ENCODE measurements around the gene TCOF1.

Gene TCOF1

GRCh38 chr5:150446583-150446982 lies 89.1 kb downstream of the TCOF1 start:
- H3K56ac ChIP-seq (ENCODE audit: low read length): peak overlapping the region; percentile 39
- H3K36me3 ChIP-seq (ENCODE audit: control insufficient read depth, insufficient read depth, low read length): peaks cover 30% of the 10 kb centered on the region
- no peak overlapping the region for H3K23ac ChIP-seq (ENCODE audit: low read length)
- H3K4ac ChIP-seq (ENCODE audit: low read depth, low read length): no peak overlapping the region
- H3K79me1 ChIP-seq (ENCODE audit: low read length): peaks cover 26% of the 10 kb centered on the region
- H3K18ac ChIP-seq (ENCODE audit: low read length): no peak overlapping the region
- no peak overlapping the region for H2BK120ac ChIP-seq (ENCODE audit: low read depth, low read length)
- no peak overlapping the region for H3K4me2 ChIP-seq (ENCODE audit: low read length)
- no peak overlapping the region for H4K5ac ChIP-seq (ENCODE audit: low read length)
- DNase-seq: no peak
- no peak overlapping the region for H2BK15ac ChIP-seq (replicated peaks; ENCODE audit: low read depth)
- peaks cover 7% of the 10 kb centered on the region for H3K4me1 ChIP-seq (ENCODE audit: control insufficient read depth, low read depth, low read length)
- no peak overlapping the region for H3K27ac ChIP-seq (ENCODE audit: low read depth, low read length)
- H3K27me3 ChIP-seq (ENCODE audit: insufficient read depth, low read length, poor library complexity): no peaks in the 10 kb centered on the region
- H2AK5ac ChIP-seq (ENCODE audit: low read length): no peak overlapping the region
- no peak overlapping the region for H3K4me3 ChIP-seq (ENCODE audit: low read length)
- peak overlapping the region; percentile 53 for H3K9ac ChIP-seq (ENCODE audit: low read length)
- no CpG with 5 or more reads among the region's 6 CpGs for WGBS (ENCODE audit: extremely low coverage, insufficient coverage, low lambda C conversion rate)
- no peak overlapping the region for H4K8ac ChIP-seq (ENCODE audit: low read depth, low read length)
- no peak overlapping the region for H2BK5ac ChIP-seq (ENCODE audit: low read length)
- H3K79me2 ChIP-seq (ENCODE audit: control insufficient read depth, insufficient read depth, low read length): peaks cover 38% of the 10 kb centered on the region

- WGBS (ENCODE audit: extremely low coverage, insufficient coverage, low lambda C conversion rate): no CpG with 5 or more reads among the region's 6 CpGs
- Histone ChIP-seq H3K18ac (ENCODE audit: low read length) (no peak overlapping the region), H3K9ac (ENCODE audit: low read length) (peak overlapping the region; percentile 100), H3K79me1 (ENCODE audit: low read length) (peaks cover 26% of the 10 kb centered on the region), H2AK5ac (ENCODE audit: low read length) (no peak overlapping the region), H3K56ac (ENCODE audit: low read length) (peak overlapping the region; percentile 80), H3K27ac (ENCODE audit: low read depth, low read length) (no peak overlapping the region), H2BK5ac (ENCODE audit: low read length) (no peak overlapping the region), H3K4me1 (ENCODE audit: control insufficient read depth, low read depth, low read length) (peaks cover 5% of the 10 kb centered on the region), H3K27me3 (ENCODE audit: insufficient read depth, low read length, poor library complexity) (no peaks in the 10 kb centered on the region), H4K5ac (ENCODE audit: low read length) (no peak overlapping the region), H3K4me3 (ENCODE audit: low read length) (no peak overlapping the region), H2BK15ac (replicated peaks; ENCODE audit: low read depth) (no peak overlapping the region), H3K79me2 (ENCODE audit: control insufficient read depth, insufficient read depth, low read length) (peaks cover 38% of the 10 kb centered on the region), H3K36me3 (ENCODE audit: control insufficient read depth, insufficient read depth, low read length) (peaks cover 30% of the 10 kb centered on the region), H3K23ac (ENCODE audit: low read length) (no peak overlapping the region), H4K8ac (ENCODE audit: low read depth, low read length) (no peak overlapping the region), H2BK120ac (ENCODE audit: low read depth, low read length) (no peak overlapping the region), H3K4ac (ENCODE audit: low read depth, low read length) (no peak overlapping the region), H3K4me2 (ENCODE audit: low read length) (peak overlapping the region; percentile 1)
- no peak for DNase-seq
These were observed 89.7 kb downstream of the TCOF1 start for GRCh38 chr5:150447188-150447587.

GRCh38 chr5:150448334-150448733 lies 90.8 kb downstream of the TCOF1 start:
- Histone ChIP-seq H4K5ac (ENCODE audit: low read length) (no peak overlapping the region), H3K9ac (ENCODE audit: low read length) (peak overlapping the region; percentile 100), H4K8ac (ENCODE audit: low read depth, low read length) (no peak overlapping the region), H3K36me3 (ENCODE audit: control insufficient read depth, insufficient read depth, low read length) (peaks cover 30% of the 10 kb centered on the region), H3K56ac (ENCODE audit: low read length) (peak overlapping the region; percentile 100), H3K27ac (ENCODE audit: low read depth, low read length) (no peak overlapping the region), H3K79me2 (ENCODE audit: control insufficient read depth, insufficient read depth, low read length) (peaks cover 38% of the 10 kb centered on the region), H3K18ac (ENCODE audit: low read length) (no peak overlapping the region), H3K27me3 (ENCODE audit: insufficient read depth, low read length, poor library complexity) (no peaks in the 10 kb centered on the region), H3K4me2 (ENCODE audit: low read length) (peak overlapping the region; percentile 79), H2BK5ac (ENCODE audit: low read length) (no peak overlapping the region), H2BK15ac (replicated peaks; ENCODE audit: low read depth) (no peak overlapping the region), H3K4me1 (ENCODE audit: control insufficient read depth, low read depth, low read length) (peaks cover 5% of the 10 kb centered on the region), H3K4me3 (ENCODE audit: low read length) (peak overlapping the region; percentile 100), H2BK120ac (ENCODE audit: low read depth, low read length) (no peak overlapping the region), H3K4ac (ENCODE audit: low read depth, low read length) (no peak overlapping the region), H2AK5ac (ENCODE audit: low read length) (no peak overlapping the region), H3K23ac (ENCODE audit: low read length) (no peak overlapping the region), H3K79me1 (ENCODE audit: low read length) (peaks cover 26% of the 10 kb centered on the region)
- peak; percentile 51 for DNase-seq
- no CpG with 5 or more reads among the region's 4 CpGs for WGBS (ENCODE audit: extremely low coverage, insufficient coverage, low lambda C conversion rate)

GRCh38 chr5:150448952-150449516 lies 91.5 kb downstream of the TCOF1 start:
- DNase-seq: no peak
- Histone ChIP-seq H3K27ac (ENCODE audit: low read depth, low read length) (peak overlapping the region; percentile 22), H3K4me1 (ENCODE audit: control insufficient read depth, low read depth, low read length) (peaks cover 5% of the 10 kb centered on the region), H3K4ac (ENCODE audit: low read depth, low read length) (peak overlapping the region; percentile 28), H4K8ac (ENCODE audit: low read depth, low read length) (no peak overlapping the region), H3K9ac (ENCODE audit: low read length) (peak overlapping the region; percentile 100), H2BK15ac (replicated peaks; ENCODE audit: low read depth) (no peak overlapping the region), H3K79me1 (ENCODE audit: low read length) (peaks cover 26% of the 10 kb centered on the region), H3K4me2 (ENCODE audit: low read length) (peak overlapping the region; percentile 79), H2AK5ac (ENCODE audit: low read length) (peak overlapping the region; percentile 98), H3K23ac (ENCODE audit: low read length) (peak overlapping the region; percentile 92), H3K79me2 (ENCODE audit: control insufficient read depth, insufficient read depth, low read length) (peaks cover 38% of the 10 kb centered on the region), H4K5ac (ENCODE audit: low read length) (peak overlapping the region; percentile 95), H2BK5ac (ENCODE audit: low read length) (peak overlapping the region; percentile 95), H3K56ac (ENCODE audit: low read length) (peak overlapping the region; percentile 100), H2BK120ac (ENCODE audit: low read depth, low read length) (no peak overlapping the region), H3K18ac (ENCODE audit: low read length) (peak overlapping the region; percentile 9), H3K27me3 (ENCODE audit: insufficient read depth, low read length, poor library complexity) (no peaks in the 10 kb centered on the region), H3K4me3 (ENCODE audit: low read length) (peak overlapping the region; percentile 100), H3K36me3 (ENCODE audit: control insufficient read depth, insufficient read depth, low read length) (peaks cover 29% of the 10 kb centered on the region)
- WGBS (ENCODE audit: extremely low coverage, insufficient coverage, low lambda C conversion rate): no CpG with 5 or more reads among the region's 31 CpGs

Measured in mesendoderm (in vitro differentiated cells).